ENCODE results near the gene ANKS1B. TPM values are rescaled to one million over a fixed set of nuclear protein-coding genes. Genes with fewer than 3 reads are reported as not detected.
A peak's percentile ranks its signal among the peaks of the same experiment; 100 is the strongest.

Gene ANKS1B
- polyA plus RNA-seq, 12 donors, result 1.5 to 4.0 (median 2.7) TPM; not detected in 2

- no peak for DNase-seq
Observed at GRCh38 chr12:99200711-99201384, 783.9 kb downstream of the ANKS1B start.

- no peak for DNase-seq
Observed at GRCh38 chr12:99195474-99195873, 789.3 kb downstream of the ANKS1B start.

- no peak for DNase-seq
Observed at GRCh38 chr12:99192489-99192888, 792.2 kb downstream of the ANKS1B start.

GRCh38 chr12:99176871-99177270 is 807.9 kb downstream of the ANKS1B start:
- DNase-seq, result no peak

- DNase-seq, result no peak
Observed at GRCh38 chr12:99170461-99170860, 814.3 kb downstream of the ANKS1B start.

GRCh38 chr12:99170037-99170436 is 814.7 kb downstream of the ANKS1B start:
- no peak for DNase-seq

- DNase-seq, result no peak
Observed at GRCh38 chr12:99157946-99158345, 826.8 kb downstream of the ANKS1B start.

- no peak for DNase-seq
Observed at GRCh38 chr12:99154983-99155336, 829.8 kb downstream of the ANKS1B start.

- no peak for DNase-seq
Observed at GRCh38 chr12:99154216-99154982, 830.3 kb downstream of the ANKS1B start.

- DNase-seq, result no peak
Observed at GRCh38 chr12:99153293-99153692, 831.4 kb downstream of the ANKS1B start.

GRCh38 chr12:99152337-99152736 is 832.4 kb downstream of the ANKS1B start:
- DNase-seq, result no peak

- DNase-seq, result no peak
Observed at GRCh38 chr12:99151744-99152143, 833.0 kb downstream of the ANKS1B start.

GRCh38 chr12:99147130-99147529 is 837.6 kb downstream of the ANKS1B start:
- DNase-seq, result no peak

- no peak for DNase-seq
Observed at GRCh38 chr12:99146730-99147129, 838.0 kb downstream of the ANKS1B start.

GRCh38 chr12:99146185-99146584 is 838.6 kb downstream of the ANKS1B start:
- DNase-seq, result no peak

- DNase-seq, result peak; percentile 11
Observed at GRCh38 chr12:99142651-99143050, 842.1 kb downstream of the ANKS1B start.

GRCh38 chr12:99140017-99140720 is 844.6 kb downstream of the ANKS1B start:
- DNase-seq, result no peak

- DNase-seq, result no peak
Observed at GRCh38 chr12:99138393-99138792, 846.3 kb downstream of the ANKS1B start.

GRCh38 chr12:99137124-99137855 is 847.4 kb downstream of the ANKS1B start:
- no peak for DNase-seq

- DNase-seq, result no peak
Observed at GRCh38 chr12:99136516-99136915, 848.2 kb downstream of the ANKS1B start.

GRCh38 chr12:99135376-99135775 is 849.4 kb downstream of the ANKS1B start:
- DNase-seq, result no peak

GRCh38 chr12:99133401-99133800 is 851.3 kb downstream of the ANKS1B start:
- no peak for DNase-seq
